ENCODE data around the gene RFTN1. TPM values are rescaled to one million over a fixed set of nuclear protein-coding genes. Genes with fewer than 3 reads are reported as not detected.

The RFTN1 gene
- total RNA-seq, 1 experiment from 2014 or later = 2.2 TPM

- Histone ChIP-seq H3K4me2 (ENCODE audit: insufficient read depth, insufficient read length, low read length) (no peak overlapping the region), H3K4me1 (ENCODE audit: insufficient read depth, low read length) (peaks cover 11% of the 10 kb centered on the region; the same call in 1 of the 2 replicates), H3K9ac (ENCODE audit: extremely low read depth, insufficient read length, low read length) (no peak overlapping the region), H2BK15ac (ENCODE audit: low read depth, low read length) (no peak overlapping the region), H3T11ph (ENCODE audit: low read length) (no peak overlapping the region), H4K91ac (ENCODE audit: insufficient read length, low read depth, low read length) (no peak overlapping the region), H2AFZ (ENCODE audit: low read length) (no peak overlapping the region), H2BK120ac (ENCODE audit: low read depth, low read length, poor library complexity, severe bottlenecking) (no peak overlapping the region), H3K4ac (ENCODE audit: low read depth, low read length) (no peak overlapping the region), H3K23me2 (ENCODE audit: insufficient read length, low read depth, low read length, poor library complexity, severe bottlenecking) (no peaks in the 10 kb centered on the region), H3K23ac (ENCODE audit: insufficient read length, low read depth, low read length) (no peak overlapping the region), H3K18ac (ENCODE audit: insufficient read length, low read depth, low read length) (no peak overlapping the region), H2AK5ac (ENCODE audit: insufficient read length, low read length) (no peak overlapping the region), H3K9me3 (ENCODE audit: control insufficient read depth, low read depth, low read length) (no peaks in the 10 kb centered on the region), H4K8ac (replicated peaks; ENCODE audit: insufficient read length, low read depth, low read length) (no peak overlapping the region), H3K27ac (ENCODE audit: insufficient read length, low read depth, low read length) (no peak overlapping the region), H3K79me2 (ENCODE audit: insufficient read depth, low read length) (no peaks in the 10 kb centered on the region), H2BK20ac (ENCODE audit: low read depth, low read length, poor library complexity, severe bottlenecking) (no peak overlapping the region), H2BK5ac (ENCODE audit: insufficient read length, low read length) (no peak overlapping the region), H3K56ac (ENCODE audit: insufficient read length, low read depth, low read length) (no peak overlapping the region), H4K20me1 (ENCODE audit: control insufficient read depth, insufficient read depth, insufficient read length) (no peaks in the 10 kb centered on the region), H3K79me1 (ENCODE audit: insufficient read depth, low read depth, low read length, poor library complexity, severe bottlenecking) (no peaks in the 10 kb centered on the region), H3K27me3 (ENCODE audit: insufficient read depth, low read length) (no peaks in the 10 kb centered on the region), H3K14ac (ENCODE audit: insufficient read depth, low read length) (no peak overlapping the region), H4K5ac (ENCODE audit: insufficient read length, low read depth, low read length) (no peak overlapping the region), H2BK12ac (ENCODE audit: insufficient read length, low read depth, low read length) (no peak overlapping the region)
- peaks cover 8 to 10% of the 10 kb centered on the region in 2 experiments for H3K9me3 Mint-ChIP-seq
- H3K27ac Mint-ChIP-seq = no peak overlapping the region
- H3K36me3 Mint-ChIP-seq (ENCODE audit: insufficient read depth in 1 of 3, low read depth in 3 of 3) = peaks cover 5 to 10% (median 8%) of the 10 kb centered on the region in 3 experiments; a peak in 6 of 7 replicates
- no peak overlapping the region for H3K4me3 Mint-ChIP-seq
- H3K27me3 Mint-ChIP-seq (ENCODE audit: low read depth) = peaks cover 44% of the 10 kb centered on the region
- DNase-seq = no peak
- WGBS (ENCODE audit: extremely low coverage, insufficient read length, low lambda C conversion rate) = no CpG with 5 or more reads among the region's 6 CpGs
- peaks cover 22 to 24% of the 10 kb centered on the region in 2 experiments for H3K4me1 Mint-ChIP-seq
- no peak for TF ChIP-seq CTCF (conservative IDR thresholded peaks at IDR 0.05)
These were observed 26.5 kb downstream of the RFTN1 start for GRCh38 chr3:16486951-16487480.
